ENCODE measurements around the gene TDO2. TPM values are rescaled to one million over a fixed set of nuclear protein-coding genes. Genes with fewer than 3 reads are reported as not detected.
A peak's percentile ranks its signal among the peaks of the same experiment; 100 is the strongest.

Gene TDO2
- total RNA-seq, 1 donor: not detected

GRCh38 chr4:155952501-155952901 is 49.0 kb downstream of the TDO2 start:
- no peak for DNase-seq (ENCODE audit: low read depth in 2 of 3, low spot score in 2 of 3)

- DNase-seq (ENCODE audit: low read depth in 2 of 3, low spot score in 2 of 3): peak; percentile 40 to 88 (median 80)
These were observed 49.9 kb downstream of the TDO2 start, which contains the start of gene CTSO for GRCh38 chr4:155953151-155954117. CTSO (minus strand) TSS chr4:155953866; CDS start chr4:155953847, 19 bp downstream.

GRCh38 chr4:155954118-155954685 is 50.7 kb downstream of the TDO2 start:
- peak in 1 of 3 donors; percentile 9 for DNase-seq (ENCODE audit: low read depth in 2 of 3, low spot score in 2 of 3)

GRCh38 chr4:155954939-155955338 is 51.4 kb downstream of the TDO2 start:
- no peak for DNase-seq (ENCODE audit: low read depth in 2 of 3, low spot score in 2 of 3)

- no peak for DNase-seq (ENCODE audit: low read depth in 2 of 3, low spot score in 2 of 3)
These were observed 53.0 kb downstream of the TDO2 start for GRCh38 chr4:155956461-155956860.

GRCh38 chr4:155959417-155959816 is 55.9 kb downstream of the TDO2 start:
- no peak for DNase-seq (ENCODE audit: low read depth in 2 of 3, low spot score in 2 of 3)

- DNase-seq (ENCODE audit: low read depth in 2 of 3, low spot score in 2 of 3): no peak
These were observed 57.0 kb downstream of the TDO2 start for GRCh38 chr4:155960522-155960921.

GRCh38 chr4:155961575-155961974 is 58.1 kb downstream of the TDO2 start:
- no peak for DNase-seq (ENCODE audit: low read depth in 2 of 3, low spot score in 2 of 3)

GRCh38 chr4:155962767-155963166 is 59.3 kb downstream of the TDO2 start:
- no peak for DNase-seq (ENCODE audit: low read depth in 2 of 3, low spot score in 2 of 3)

GRCh38 chr4:155964016-155964891 is 60.8 kb downstream of the TDO2 start:
- no peak for DNase-seq (ENCODE audit: low read depth in 2 of 3, low spot score in 2 of 3)

GRCh38 chr4:155966171-155966570 is 62.7 kb downstream of the TDO2 start:
- DNase-seq (ENCODE audit: low read depth in 2 of 3, low spot score in 2 of 3): no peak

- no peak for DNase-seq (ENCODE audit: low read depth in 2 of 3, low spot score in 2 of 3)
These were observed 63.4 kb downstream of the TDO2 start for GRCh38 chr4:155966731-155967395.

Other genes starting within 250 kb of the TDO2 start
- gene GUCY1A1, start 236.8 kb upstream of the TDO2 start, total RNA-seq: 84.0 TPM
- 29.6 TPM for gene GUCY1B1, start 144.7 kb upstream of the TDO2 start, total RNA-seq
- gene ASIC5, start 37.4 kb upstream of the TDO2 start, total RNA-seq: not detected
- 11.0 TPM for gene CTSO, start 50.2 kb downstream of the TDO2 start, total RNA-seq